Coronary artery (tissue), 2 donors: ENCODE measurements around the gene KRT79.

Experiments used
- DNase-seq: peaks from one replicate; pipeline ENCODE4 v3.0.0-alpha.2; 2017; ENCODE audit warnings: low spot score
- H3K27ac ChIP-seq, 2 donors: fragments of 200-600 bp; sonication (generic); one replicate each; pipeline ENCODE4 v1.5.1; 2016 to 2019
- H3K4me3 ChIP-seq: fragments of 200-600 bp; sonication (generic); 2 replicates; pipeline ENCODE4 v1.5.1; 2016; ENCODE audit warnings: mild to moderate bottlenecking, moderate library complexity
- CTCF ChIP-seq: fragments of 200-600 bp; sonication (generic); IDR thresholded peaks from one replicate; pipeline ENCODE4 v1.5.1; 2019; ENCODE audit warnings: antibody characterized with exemption

Gene KRT79

GRCh38 chr12:52805000-52805399, 29.1 kb downstream of the KRT79 start:
- no peak for DNase-seq
- Histone ChIP-seq H3K4me3 (no peak overlapping the region), H3K27ac (no peak overlapping the region)
- TF ChIP-seq CTCF: no peak

- no peak for TF ChIP-seq CTCF
- no peak for DNase-seq
- Histone ChIP-seq H3K27ac (no peak overlapping the region), H3K4me3 (no peak overlapping the region)
Measured at GRCh38 chr12:52802442-52802841, 31.7 kb downstream of the KRT79 start.

DNA sequence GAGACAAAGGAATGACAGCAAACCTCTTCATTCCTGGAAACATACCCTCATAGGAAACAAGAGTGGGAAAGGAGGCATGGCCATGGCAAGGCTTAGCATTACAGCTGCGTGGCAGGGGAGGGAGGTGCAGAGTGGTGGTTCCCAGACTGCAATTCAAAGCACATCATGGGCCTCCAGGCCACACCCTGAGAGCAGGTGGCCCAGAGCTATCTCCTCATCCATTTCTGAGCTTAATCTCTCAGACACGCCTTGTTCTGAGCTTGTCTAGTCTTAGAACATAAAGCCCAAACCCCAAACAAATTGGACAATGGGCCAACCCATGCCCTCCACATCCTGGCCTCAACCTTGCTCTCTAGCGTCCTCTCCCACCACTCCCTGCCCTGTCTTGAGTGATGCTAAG, 32.3 kb downstream of the KRT79 start:
- no peak for TF ChIP-seq CTCF
- Histone ChIP-seq H3K4me3 (no peak overlapping the region), H3K27ac (no peak overlapping the region)
- DNase-seq: no peak

DNA sequence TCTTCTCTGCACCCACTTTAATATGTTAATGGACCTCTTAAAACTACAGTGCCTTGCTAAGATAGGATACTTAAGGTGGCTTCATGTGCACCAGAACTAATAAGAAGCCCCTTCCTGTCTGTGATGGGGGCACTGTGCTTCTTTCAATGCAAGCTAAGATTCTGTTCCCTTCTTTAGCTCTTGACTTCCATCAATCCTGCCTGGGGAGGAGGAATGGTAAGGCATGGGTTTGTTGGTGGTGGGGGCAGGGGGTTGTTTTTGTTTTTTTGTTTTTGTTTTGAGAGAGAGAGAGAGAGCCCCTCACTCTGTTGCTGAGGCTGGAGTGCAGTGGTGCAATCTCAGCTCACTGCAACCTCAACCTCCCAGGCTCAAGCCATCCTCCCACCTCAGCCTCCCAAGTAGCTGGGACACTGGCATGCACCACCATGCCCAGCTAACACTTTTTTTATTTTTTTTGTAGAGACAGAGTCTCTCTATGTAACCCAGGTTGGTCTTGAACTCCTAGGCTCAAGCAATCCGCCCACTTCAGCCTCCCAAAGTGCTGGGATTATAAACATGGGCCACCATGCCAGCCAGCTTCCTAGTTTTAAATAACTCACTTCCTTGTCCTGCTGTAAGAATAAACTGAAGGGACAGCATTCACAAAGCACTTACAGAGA, 33.7 kb downstream of the KRT79 start:
- TF ChIP-seq CTCF: no peak
- Histone ChIP-seq H3K27ac (no peak overlapping the region), H3K4me3 (no peak overlapping the region)
- DNase-seq: no peak

DNA sequence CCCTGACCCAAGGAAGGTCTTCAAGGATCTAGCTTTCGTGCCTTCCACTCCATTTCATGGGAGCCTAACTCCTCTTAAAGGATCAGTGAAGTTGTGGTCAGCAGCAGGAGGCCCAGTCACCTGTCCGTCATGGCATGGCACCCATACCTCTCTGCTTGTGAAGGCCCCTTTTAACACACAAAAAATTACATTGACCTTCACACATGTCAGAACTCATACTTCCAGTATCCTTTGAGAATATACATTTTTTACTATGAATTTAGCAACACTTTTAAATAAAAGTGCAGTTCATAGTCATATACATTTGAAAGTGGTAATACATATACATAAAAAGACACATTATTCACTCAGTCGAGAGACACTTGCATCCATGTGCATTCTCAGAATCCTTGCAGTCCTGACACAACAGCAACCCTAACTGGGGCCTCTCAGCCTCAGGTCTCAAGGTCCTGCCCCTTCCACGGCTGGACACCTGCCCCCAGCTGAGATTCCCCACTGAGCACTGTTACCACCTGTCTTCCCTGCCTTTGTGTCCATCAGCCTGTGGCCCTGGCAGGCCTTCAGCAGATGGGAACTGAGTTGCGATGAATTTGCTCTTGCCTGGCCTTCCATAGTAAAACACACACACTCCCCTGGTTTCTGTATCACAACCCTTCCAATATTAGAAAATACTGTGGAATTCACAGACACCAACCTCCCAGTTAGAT, 34.5 kb downstream of the KRT79 start:
- no peak overlapping the region for H3K4me3 ChIP-seq
- TF ChIP-seq CTCF: no peak
- H3K27ac ChIP-seq: no peak overlapping the region
- no peak for DNase-seq

DNA sequence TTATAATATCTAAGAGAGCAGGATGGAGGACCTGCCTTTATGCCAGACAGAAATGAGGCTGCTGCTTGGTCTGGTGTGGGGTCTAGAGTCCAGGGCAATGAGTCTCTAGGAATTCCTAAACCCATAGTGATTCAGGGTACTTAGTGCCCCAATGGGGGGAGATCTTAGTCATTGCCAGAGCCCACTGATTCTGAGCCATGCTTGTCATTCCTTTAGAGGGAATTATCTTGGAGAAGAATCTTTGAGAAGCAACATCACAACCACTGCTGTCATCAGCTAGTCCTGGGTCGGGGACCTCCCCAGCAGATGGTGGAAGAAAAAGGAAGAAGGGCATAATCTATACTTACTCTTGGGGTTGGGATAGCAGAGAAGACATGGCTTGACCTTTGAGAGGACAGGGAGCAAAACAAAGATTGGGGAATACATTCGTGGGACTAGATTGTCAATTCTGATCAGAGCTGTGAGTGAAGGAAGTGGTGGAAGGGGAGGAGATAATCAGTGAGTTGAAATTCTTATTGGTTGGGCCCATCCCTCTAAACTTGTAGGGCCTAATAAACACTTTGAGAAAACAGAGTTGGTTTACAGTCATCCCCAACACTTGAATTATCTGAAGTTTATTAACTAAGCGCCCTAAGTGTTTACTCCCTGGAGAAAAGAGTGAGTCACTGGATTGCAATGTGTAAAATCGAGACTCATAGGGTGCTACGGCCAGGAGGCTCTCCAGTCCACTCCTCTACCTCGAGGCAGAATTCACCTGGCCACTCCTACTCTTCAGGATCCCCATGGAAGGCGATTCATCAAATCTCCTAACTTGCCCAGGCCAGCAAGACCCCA, 35.2 kb downstream of the KRT79 start:
- Histone ChIP-seq H3K27ac (no peak overlapping the region), H3K4me3 (no peak overlapping the region)
- DNase-seq: no peak
- TF ChIP-seq CTCF: no peak
